Activated CD4-positive, alpha-beta T cell treated with anti-CD3 and anti-CD28 coated beads for 4 hours (primary cell): Measurements from ENCODE around the gene SYAP1.
A peak's percentile ranks its signal among the peaks of the same experiment; 100 is the strongest.
"Not testable (repeated sequence)": the region's sequence is repeated elsewhere in the genome, so short reads cannot be mapped to it uniquely, and the experiment has no call there.

Experiments used
- DNase-seq, 2 donors: peaks; one replicate each; pipeline ENCODE4 v3.0.0-alpha.2; 2020

Gene SYAP1

GRCh38 chrX:16784440-16784839 lies 65.0 kb downstream of the SYAP1 start:
- not testable (repeated sequence) for DNase-seq

- peak; percentile 5 to 6 for DNase-seq
These were observed 66.1 kb downstream of the SYAP1 start for GRCh38 chrX:16785247-16786138.

GRCh38 chrX:16786139-16786790 lies 66.9 kb downstream of the SYAP1 start, which contains the start of gene TXLNG:
TSS of gene TXLNG (plus strand) at chrX:16786466. CDS start at chrX:16786488, 22 bp downstream.
- DNase-seq: peak; percentile 92 to 98

- peak; percentile 41 to 48 for DNase-seq
These were observed 67.7 kb downstream of the SYAP1 start for GRCh38 chrX:16786791-16787735.

- no peak for DNase-seq
These were observed 69.1 kb downstream of the SYAP1 start for GRCh38 chrX:16788477-16788876.

DNA sequence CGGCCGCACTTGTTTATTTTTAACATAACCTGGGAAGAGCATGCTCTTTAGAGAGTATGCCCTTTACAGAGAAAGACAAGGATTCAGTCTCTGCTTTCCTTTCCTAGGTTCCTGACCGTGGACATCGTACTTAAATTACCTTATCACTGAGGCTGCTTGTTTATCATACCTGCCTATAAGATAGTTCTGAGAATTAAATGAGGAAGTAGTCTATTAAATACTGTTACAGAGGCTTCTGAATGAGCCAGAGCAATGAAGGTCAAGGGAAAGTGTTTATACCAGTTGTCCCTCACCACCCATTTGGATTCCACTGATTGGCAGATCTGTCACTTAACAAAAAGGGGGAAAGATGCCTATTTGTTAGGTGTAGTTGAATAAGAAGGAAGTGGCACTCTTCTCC lies 76.9 kb downstream of the SYAP1 start:
- no peak for DNase-seq

DNA sequence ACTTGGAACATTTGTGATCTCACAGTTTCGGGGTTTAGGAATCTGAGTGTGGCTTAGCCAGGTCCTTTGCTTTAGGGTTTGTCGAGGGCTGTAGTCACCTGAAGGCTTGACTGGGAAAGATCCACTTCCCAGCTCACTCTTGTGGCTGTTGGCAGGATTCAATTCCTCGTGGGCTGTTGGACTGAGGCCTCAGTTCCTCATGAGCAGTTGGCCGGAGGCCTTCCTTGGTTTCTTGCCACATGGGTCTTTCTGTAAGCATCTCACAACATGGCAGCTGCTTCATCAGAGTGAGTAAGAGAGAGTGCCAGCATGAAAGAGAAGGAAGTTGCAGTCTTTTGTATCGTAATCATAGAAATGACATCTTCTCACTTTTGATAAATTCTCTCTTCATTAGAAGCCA lies 77.9 kb downstream of the SYAP1 start:
- DNase-seq: no peak

DNA sequence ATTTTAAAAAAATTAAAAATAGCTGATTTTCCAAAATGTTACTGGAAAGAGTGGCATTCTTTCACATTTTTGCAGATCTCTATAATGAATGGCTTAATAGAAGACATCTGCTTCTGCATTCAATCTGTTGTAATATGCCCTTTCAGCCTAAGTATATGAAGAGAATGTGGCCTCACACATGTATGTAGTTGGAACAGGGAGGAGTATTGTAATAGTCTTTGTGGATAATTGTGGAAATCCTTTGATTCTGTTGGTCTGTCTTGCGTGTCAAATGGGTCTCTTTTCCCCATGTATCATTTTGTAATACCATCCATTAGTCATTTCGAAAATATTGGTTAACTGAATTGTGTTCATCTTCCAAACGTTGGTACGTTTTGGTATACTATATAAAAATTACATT lies 78.4 kb downstream of the SYAP1 start:
- DNase-seq: no peak

GRCh38 chrX:16804923-16805464 lies 85.6 kb downstream of the SYAP1 start:
- DNase-seq: no peak

DNA sequence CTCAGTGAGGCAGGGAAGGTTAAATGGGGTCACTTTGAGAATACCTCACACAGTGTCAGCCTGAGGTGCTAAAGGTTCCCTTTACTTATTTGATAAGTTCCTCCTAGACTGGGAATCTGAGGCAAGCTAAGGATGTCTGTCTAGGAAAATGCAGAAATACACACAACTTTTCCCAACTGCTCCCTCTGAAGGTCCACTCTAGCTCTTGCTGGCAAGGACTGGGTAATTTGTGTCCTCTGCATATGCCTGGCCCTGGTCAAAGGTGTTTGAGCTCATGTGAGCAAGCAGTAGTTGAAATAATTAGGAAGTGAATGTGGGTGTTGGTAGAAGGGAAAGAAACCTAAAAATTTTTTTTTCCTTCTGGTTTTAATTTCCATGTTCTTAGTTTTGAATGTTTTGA lies 88.1 kb downstream of the SYAP1 start:
- DNase-seq: no peak

GRCh38 chrX:16807976-16808542 lies 88.6 kb downstream of the SYAP1 start:
- no peak for DNase-seq

DNA sequence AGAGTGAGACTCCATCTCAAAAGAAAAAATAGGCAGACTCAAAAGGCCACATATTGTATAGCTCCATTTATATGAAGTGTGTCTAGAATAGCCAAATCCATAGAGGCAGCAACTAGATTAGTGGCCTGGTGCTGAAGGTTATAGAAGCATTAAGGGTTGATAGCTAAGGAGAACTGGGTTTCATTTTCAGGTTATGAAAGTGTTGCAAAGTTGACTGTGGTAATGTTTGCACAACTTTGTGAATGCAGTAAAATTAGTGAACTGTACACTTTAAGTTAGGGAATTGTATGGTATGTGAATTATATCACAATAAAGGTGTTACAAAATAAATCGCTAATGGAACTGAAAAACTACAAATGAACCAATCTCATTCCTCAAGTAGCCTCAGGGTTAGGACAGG lies 95.2 kb downstream of the SYAP1 start:
- DNase-seq: no peak
